GM23338 (cell line): ENCODE results near the gene GRM3. TPM values are rescaled to one million over a fixed set of nuclear protein-coding genes. Genes with fewer than 3 reads are reported as not detected.

Source experiments
- ATAC-seq: fragments of 200-7000 bp; cut with Tn5 transposase; 3 replicates; pipeline ENCODE4 v1.9.1; 2020
- DNase-seq: peaks from one replicate; pipeline ENCODE4 v3.0.0-alpha.2; 2015; ENCODE audit warnings: low spot score
- H2AFZ ChIP-seq: fragments of 200-600 bp; sonication (generic); 2 replicates; pipeline ENCODE4 v1.8.0; 2016; ENCODE audit warnings: antibody characterized with exemption, mild to moderate bottlenecking, moderate library complexity
- H3F3A ChIP-seq: fragments of 200-600 bp; sonication (generic); replicated peaks from 2 replicates; pipeline ENCODE4 v1.8.0; 2017; ENCODE audit warnings: antibody characterized with exemption, mixed run types, low read depth
- H3K27ac ChIP-seq: fragments of 200-600 bp; sonication (generic); 2 replicates; pipeline ENCODE4 v1.6.1; 2016; ENCODE audit warnings: low read depth
- H3K27me3 ChIP-seq: fragments of 200-600 bp; sonication (generic); 2 replicates; pipeline ENCODE4 v1.8.0; 2016; ENCODE audit warnings: mild to moderate bottlenecking, mixed run types, moderate library complexity; ENCODE audit not compliant: insufficient read depth
- H3K36me3 ChIP-seq: fragments of 200-600 bp; sonication (generic); 2 replicates; pipeline ENCODE4 v1.8.0; 2016; ENCODE audit warnings: mild to moderate bottlenecking; ENCODE audit not compliant: insufficient read depth
- H3K4me1 ChIP-seq: fragments of 200-600 bp; sonication (generic); 2 replicates; pipeline ENCODE4 v1.8.0; 2016; ENCODE audit warnings: mild to moderate bottlenecking, moderate library complexity; ENCODE audit not compliant: insufficient read depth
- H3K4me2 ChIP-seq: fragments of 200-600 bp; sonication (generic); 2 replicates; pipeline ENCODE4 v1.7.1; 2017; ENCODE audit warnings: mixed run types
- H3K4me3 ChIP-seq: fragments of 200-600 bp; sonication (generic); 2 replicates; pipeline ENCODE4 v1.6.1; 2016; ENCODE audit warnings: mixed run types
- H3K79me2 ChIP-seq: fragments of 200-600 bp; sonication (generic); replicated peaks from 2 replicates; pipeline ENCODE4 v1.8.0; 2017; ENCODE audit warnings: mild to moderate bottlenecking; ENCODE audit not compliant: insufficient read depth
- H3K9me2 ChIP-seq: fragments of 200-600 bp; sonication (generic); 2 replicates; pipeline ENCODE4 v1.8.0; 2017; ENCODE audit not compliant: insufficient read depth
- H4K20me1 ChIP-seq: fragments of 200-600 bp; sonication (generic); replicated peaks from 2 replicates; pipeline ENCODE4 v1.8.0; 2017; ENCODE audit warnings: mild to moderate bottlenecking; ENCODE audit not compliant: insufficient read depth
- H3K27ac Mint-ChIP-seq: 2 replicates; pipeline ENCODE4 v1.8.0; 2020; ENCODE audit warnings: inconsistent platforms, mild to moderate bottlenecking, moderate library complexity, mixed read lengths
- H3K27me3 Mint-ChIP-seq: 3 replicates; pipeline ENCODE4 v1.8.0; 2022; ENCODE audit warnings: low read depth, mild to moderate bottlenecking, moderate library complexity, mixed read lengths, inconsistent platforms; ENCODE audit not compliant: insufficient read depth, poor library complexity
- H3K36me3 Mint-ChIP-seq: 3 replicates; pipeline ENCODE4 v1.8.0; 2021; ENCODE audit warnings: low read depth, mild to moderate bottlenecking, inconsistent platforms, moderate library complexity, mixed read lengths
- H3K4me1 Mint-ChIP-seq: 3 replicates; pipeline ENCODE4 v1.8.0; 2020; ENCODE audit warnings: mild to moderate bottlenecking, inconsistent platforms, mixed read lengths
- H3K4me3 Mint-ChIP-seq: 3 replicates; pipeline ENCODE4 v1.8.0; 2021; ENCODE audit warnings: moderate library complexity, mild to moderate bottlenecking, inconsistent platforms, mixed read lengths
- H3K9me3 Mint-ChIP-seq: 3 replicates; pipeline ENCODE4 v1.8.0; 2020; ENCODE audit warnings: moderate library complexity, mild to moderate bottlenecking, inconsistent platforms, mixed read lengths
- EZH2 ChIP-seq: fragments of 200-600 bp; sonication (generic); IDR thresholded peaks from one replicate; pipeline ENCODE4 v1.8.0; 2017; ENCODE audit warnings: antibody characterized with exemption, mild to moderate bottlenecking, low read depth; ENCODE audit not compliant: unreplicated experiment
- EZH2phosphoT487 ChIP-seq: fragments of 200-600 bp; sonication (generic); IDR thresholded peaks from one replicate; pipeline ENCODE4 v1.8.1; 2018; ENCODE audit warnings: antibody characterized with exemption; ENCODE audit not compliant: unreplicated experiment
- JUNB ChIP-seq: IDR thresholded peaks from one replicate; pipeline ENCODE4 v1.6.1; 2016; ENCODE audit warnings: antibody characterized with exemption; ENCODE audit not compliant: unreplicated experiment
- NANOG ChIP-seq: IDR thresholded peaks from 2 replicates; pipeline ENCODE4 v1.6.1; 2016; ENCODE audit warnings: antibody characterized with exemption, borderline replicate concordance
- POLR2AphosphoS5 ChIP-seq: IDR thresholded peaks from 2 replicates; pipeline ENCODE4 v1.6.1; 2016; ENCODE audit warnings: antibody characterized with exemption, low read depth
- STAT1 ChIP-seq: IDR thresholded peaks from one replicate; pipeline ENCODE4 v1.6.1; 2016; ENCODE audit warnings: antibody characterized with exemption; ENCODE audit not compliant: unreplicated experiment
- ZNF114 ChIP-seq: fragments of 250-450 bp; sonication (Bioruptor Pico); IDR thresholded peaks from 2 replicates; pipeline ENCODE4 v1.5.0; 2020; ENCODE audit warnings: mild to moderate bottlenecking, moderate library complexity
- ZNF331 ChIP-seq: fragments of 250-450 bp; sonication (Bioruptor Pico); IDR thresholded peaks from 2 replicates; pipeline ENCODE4 v1.5.0; 2020; ENCODE audit warnings: low read depth, mild to moderate bottlenecking, moderate library complexity
- polyA plus RNA-seq: library from polyadenylated mRNA; unstranded; fragments of >200 nt; fragmentation: Nextera tagmentation; extraction: Ambion mirVana; gene quantifications from 2 replicates; pipeline ENCODE4 v1.2.1, GENCODE V29; 2016
- total RNA-seq: library from RNA; depleted of rRNA; stranded (reverse); fragments of >200 nt; shearing (Covaris generic); gene quantifications from 2 replicates; pipeline ENCODE4 v1.2.3, GENCODE V29; 2014
- TF ChIP-seq, protein P1 (sequence below): IDR thresholded peaks from one replicate; pipeline ENCODE4 v1.6.1; 2018; ENCODE audit warnings: antibody characterized with exemption; ENCODE audit not compliant: unreplicated experiment
- TF ChIP-seq, protein P2 (sequence below), 2 experiments: fragments of 200-600 bp in 1 of 2; sonication (generic) in 1 of 2; conservative IDR thresholded peaks; 2 replicates each; pipeline versions ENCODE4 v1.5.1 to v1.6.1; 2016 to 2017; ENCODE audit warnings: antibody characterized with exemption in 2 of 2, low read depth in 2 of 2, mild to moderate bottlenecking in 2 of 2, moderate library complexity in 1 of 2
- TF ChIP-seq, protein P3 (sequence below): IDR thresholded peaks from 2 replicates; pipeline ENCODE4 v1.6.1; 2016; ENCODE audit warnings: antibody characterized with exemption

GRM3 gene
- total and polyA plus RNA-seq, 2 experiments from 2014 or later = 0.79 to 1.9 TPM

DNA sequence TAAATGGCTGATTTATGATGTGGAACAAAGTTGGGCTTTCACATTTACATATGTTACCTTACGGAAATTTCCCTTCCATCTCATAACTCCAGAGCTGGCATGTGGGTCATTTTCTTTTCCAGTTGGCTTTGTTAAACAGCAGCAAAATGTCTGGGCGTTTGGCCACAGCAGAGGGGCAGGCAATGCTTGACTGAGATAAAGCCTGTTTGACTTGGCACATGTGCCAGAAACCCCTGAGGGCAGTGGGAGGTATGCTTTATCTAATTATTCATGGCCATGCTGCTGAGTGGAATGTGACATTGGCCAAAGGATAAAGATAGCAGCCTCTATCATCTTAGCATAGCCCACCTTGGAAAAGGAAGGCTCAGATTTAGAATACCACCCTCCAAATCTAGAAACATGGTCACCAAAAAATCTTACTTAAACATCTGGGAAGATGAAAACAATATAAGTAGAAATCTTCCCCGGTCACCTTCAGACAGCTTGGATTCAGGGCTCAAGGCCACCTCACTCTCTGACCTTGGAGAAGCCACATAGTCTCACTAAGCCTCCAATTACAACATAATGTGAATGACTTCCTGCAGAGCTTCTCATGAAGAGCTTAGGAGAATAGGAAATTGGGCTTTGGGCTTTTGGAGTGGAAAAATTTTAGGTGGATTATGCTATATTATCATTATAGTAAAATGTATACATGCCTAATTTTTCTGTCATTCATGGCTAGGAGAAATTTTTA is 101.5 kb downstream of the GRM3 start (continued):
- TF ChIP-seq, protein P1, sequence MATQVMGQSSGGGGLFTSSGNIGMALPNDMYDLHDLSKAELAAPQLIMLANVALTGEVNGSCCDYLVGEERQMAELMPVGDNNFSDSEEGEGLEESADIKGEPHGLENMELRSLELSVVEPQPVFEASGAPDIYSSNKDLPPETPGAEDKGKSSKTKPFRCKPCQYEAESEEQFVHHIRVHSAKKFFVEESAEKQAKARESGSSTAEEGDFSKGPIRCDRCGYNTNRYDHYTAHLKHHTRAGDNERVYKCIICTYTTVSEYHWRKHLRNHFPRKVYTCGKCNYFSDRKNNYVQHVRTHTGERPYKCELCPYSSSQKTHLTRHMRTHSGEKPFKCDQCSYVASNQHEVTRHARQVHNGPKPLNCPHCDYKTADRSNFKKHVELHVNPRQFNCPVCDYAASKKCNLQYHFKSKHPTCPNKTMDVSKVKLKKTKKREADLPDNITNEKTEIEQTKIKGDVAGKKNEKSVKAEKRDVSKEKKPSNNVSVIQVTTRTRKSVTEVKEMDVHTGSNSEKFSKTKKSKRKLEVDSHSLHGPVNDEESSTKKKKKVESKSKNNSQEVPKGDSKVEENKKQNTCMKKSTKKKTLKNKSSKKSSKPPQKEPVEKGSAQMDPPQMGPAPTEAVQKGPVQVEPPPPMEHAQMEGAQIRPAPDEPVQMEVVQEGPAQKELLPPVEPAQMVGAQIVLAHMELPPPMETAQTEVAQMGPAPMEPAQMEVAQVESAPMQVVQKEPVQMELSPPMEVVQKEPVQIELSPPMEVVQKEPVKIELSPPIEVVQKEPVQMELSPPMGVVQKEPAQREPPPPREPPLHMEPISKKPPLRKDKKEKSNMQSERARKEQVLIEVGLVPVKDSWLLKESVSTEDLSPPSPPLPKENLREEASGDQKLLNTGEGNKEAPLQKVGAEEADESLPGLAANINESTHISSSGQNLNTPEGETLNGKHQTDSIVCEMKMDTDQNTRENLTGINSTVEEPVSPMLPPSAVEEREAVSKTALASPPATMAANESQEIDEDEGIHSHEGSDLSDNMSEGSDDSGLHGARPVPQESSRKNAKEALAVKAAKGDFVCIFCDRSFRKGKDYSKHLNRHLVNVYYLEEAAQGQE = no peak
- no peak for TF ChIP-seq NANOG
- TF ChIP-seq, protein P2, sequence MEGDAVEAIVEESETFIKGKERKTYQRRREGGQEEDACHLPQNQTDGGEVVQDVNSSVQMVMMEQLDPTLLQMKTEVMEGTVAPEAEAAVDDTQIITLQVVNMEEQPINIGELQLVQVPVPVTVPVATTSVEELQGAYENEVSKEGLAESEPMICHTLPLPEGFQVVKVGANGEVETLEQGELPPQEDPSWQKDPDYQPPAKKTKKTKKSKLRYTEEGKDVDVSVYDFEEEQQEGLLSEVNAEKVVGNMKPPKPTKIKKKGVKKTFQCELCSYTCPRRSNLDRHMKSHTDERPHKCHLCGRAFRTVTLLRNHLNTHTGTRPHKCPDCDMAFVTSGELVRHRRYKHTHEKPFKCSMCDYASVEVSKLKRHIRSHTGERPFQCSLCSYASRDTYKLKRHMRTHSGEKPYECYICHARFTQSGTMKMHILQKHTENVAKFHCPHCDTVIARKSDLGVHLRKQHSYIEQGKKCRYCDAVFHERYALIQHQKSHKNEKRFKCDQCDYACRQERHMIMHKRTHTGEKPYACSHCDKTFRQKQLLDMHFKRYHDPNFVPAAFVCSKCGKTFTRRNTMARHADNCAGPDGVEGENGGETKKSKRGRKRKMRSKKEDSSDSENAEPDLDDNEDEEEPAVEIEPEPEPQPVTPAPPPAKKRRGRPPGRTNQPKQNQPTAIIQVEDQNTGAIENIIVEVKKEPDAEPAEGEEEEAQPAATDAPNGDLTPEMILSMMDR (conservative IDR thresholded peaks at IDR 0.05; ENCODE audit: low read depth in 2 of 2) = no peak
- no peak for TF ChIP-seq ZNF114 (CRISPR knock-in tag)
- TF ChIP-seq, protein P3, sequence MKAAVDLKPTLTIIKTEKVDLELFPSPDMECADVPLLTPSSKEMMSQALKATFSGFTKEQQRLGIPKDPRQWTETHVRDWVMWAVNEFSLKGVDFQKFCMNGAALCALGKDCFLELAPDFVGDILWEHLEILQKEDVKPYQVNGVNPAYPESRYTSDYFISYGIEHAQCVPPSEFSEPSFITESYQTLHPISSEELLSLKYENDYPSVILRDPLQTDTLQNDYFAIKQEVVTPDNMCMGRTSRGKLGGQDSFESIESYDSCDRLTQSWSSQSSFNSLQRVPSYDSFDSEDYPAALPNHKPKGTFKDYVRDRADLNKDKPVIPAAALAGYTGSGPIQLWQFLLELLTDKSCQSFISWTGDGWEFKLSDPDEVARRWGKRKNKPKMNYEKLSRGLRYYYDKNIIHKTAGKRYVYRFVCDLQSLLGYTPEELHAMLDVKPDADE = no peak
- TF ChIP-seq JUNB = no peak

DNA sequence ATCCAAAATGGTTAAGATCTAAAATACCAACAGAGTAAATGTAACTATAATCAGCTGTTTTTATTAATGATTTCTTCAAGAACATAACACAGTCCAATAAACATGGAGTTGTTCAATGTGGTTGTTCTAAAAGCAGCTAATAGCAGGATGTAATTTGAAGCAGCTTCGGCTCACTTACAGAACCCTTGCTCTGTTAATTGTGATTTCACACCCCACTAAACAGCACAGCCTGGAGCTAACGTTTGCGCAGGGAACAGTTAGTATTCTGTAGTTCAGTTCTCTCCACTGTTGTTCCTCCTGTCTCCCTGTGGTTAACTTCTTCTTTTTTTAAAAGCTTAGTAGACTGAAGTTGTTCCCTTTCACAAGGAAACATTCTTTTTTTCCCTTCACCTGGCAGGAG is 104.0 kb downstream of the GRM3 start:
- DNase-seq (peak; percentile 4), ATAC-seq (peak; percentile 49)
- Mint-ChIP-seq H3K36me3 (no peaks in the 10 kb centered on the region), H3K9me3 (no peaks in the 10 kb centered on the region), H3K4me3 (no peak overlapping the region), H3K27me3 (no peaks in the 10 kb centered on the region), H3K27ac (peak overlapping the region; percentile 5; the same call in 1 of the 2 replicates), H3K4me1 (peaks cover 26% of the 10 kb centered on the region; the same call in 2 of the 3 replicates)
- H3K9me2 ChIP-seq = 0 out of 2 replicates have a peak, but pooled peaks cover 7% of the 10 kb centered on the region
- no peaks in the 10 kb centered on the region for H3F3A ChIP-seq
- no peak overlapping the region for H3K4me2 ChIP-seq
- no peak overlapping the region for H3K27ac ChIP-seq
- no peaks in the 10 kb centered on the region for H4K20me1 ChIP-seq
- no peak overlapping the region for H3K4me3 ChIP-seq
- H2AFZ ChIP-seq = peak overlapping the region; percentile 78
- peaks cover 18% of the 10 kb centered on the region; the same call in 1 of the 2 replicates for H3K4me1 ChIP-seq
- H3K27me3 ChIP-seq = no peaks in the 10 kb centered on the region
- no peaks in the 10 kb centered on the region for H3K79me2 ChIP-seq
- no peaks in the 10 kb centered on the region for H3K36me3 ChIP-seq
- TF ChIP-seq, protein P1 = no peak
- TF ChIP-seq EZH2 (no peak), EZH2phosphoT487 (no peak), ZNF331 (CRISPR knock-in tag) (no peak), STAT1 (no peak), ZNF114 (CRISPR knock-in tag) (no peak), POLR2AphosphoS5 (no peak)
- TF ChIP-seq, protein P3 = no peak
